GM19324 (cell line): ENCODE measurements around the gene HNRNPK.

Experiments
- ATAC-seq: cut with Tn5 transposase; IDR thresholded peaks from one replicate; pipeline ENCODE4 v1.9.1; 2021; ENCODE audit warnings: mild to moderate bottlenecking, moderate library complexity; ENCODE audit not compliant: unreplicated experiment, low FRiP score

The HNRNPK gene

GRCh38 chr9:83979812-83980394 lies at the start of gene HNRNPK:
HNRNPK (minus strand) TSS chr9:83980215; CDS start chr9:83978252, 1,963 bp downstream.
- peak; percentile 92 for ATAC-seq

DNA sequence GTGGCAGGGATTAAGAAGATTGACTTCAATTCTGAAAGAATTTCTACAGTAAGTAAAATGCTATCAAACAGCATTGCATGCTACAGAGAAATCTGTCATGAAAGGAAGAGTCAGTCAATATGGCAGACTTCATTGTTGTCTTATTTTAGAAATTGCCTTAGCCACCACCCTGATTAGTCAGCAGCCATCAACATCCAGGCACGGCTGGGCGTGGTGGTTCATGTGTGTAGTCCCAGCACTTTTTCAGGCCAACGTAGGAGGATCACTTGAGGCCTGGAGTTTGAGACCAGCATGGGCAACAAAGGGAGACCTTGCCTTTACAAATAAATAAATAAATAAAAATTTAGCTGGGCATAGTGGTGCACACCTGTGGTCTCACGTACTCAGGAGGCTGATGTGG lies 47.2 kb upstream of the HNRNPK start:
- ATAC-seq: no peak

DNA sequence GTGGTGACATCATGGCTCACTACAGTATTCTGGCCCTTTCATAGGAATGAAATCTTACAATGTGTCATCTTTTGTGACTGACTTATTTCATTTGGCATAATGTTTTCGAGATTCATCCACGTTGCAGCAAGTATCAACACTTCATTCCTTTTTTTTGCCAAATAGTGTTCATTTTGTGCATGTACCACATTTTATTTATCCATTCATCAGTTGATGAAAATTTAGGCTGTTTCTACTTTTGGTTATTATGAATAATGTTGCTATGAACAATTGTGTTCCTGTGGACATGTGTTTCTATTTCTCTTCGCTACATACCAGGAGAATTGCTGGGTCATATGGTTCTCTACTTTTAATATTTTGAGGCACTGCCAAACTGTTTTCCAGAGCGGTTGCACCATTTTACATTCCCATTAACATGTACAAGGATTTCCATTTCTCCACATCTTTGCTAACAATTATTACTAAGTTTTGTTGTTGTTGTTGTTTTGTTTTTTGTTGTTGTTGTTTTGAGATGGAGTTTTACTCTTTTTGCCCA lies 44.1 kb upstream of the HNRNPK start:
- ATAC-seq: no peak

- ATAC-seq: no peak
These were observed 27.6 kb upstream of the HNRNPK start for GRCh38 chr9:84007662-84008061.

GRCh38 chr9:84003246-84003645 lies 23.2 kb upstream of the HNRNPK start:
- no peak for ATAC-seq

DNA sequence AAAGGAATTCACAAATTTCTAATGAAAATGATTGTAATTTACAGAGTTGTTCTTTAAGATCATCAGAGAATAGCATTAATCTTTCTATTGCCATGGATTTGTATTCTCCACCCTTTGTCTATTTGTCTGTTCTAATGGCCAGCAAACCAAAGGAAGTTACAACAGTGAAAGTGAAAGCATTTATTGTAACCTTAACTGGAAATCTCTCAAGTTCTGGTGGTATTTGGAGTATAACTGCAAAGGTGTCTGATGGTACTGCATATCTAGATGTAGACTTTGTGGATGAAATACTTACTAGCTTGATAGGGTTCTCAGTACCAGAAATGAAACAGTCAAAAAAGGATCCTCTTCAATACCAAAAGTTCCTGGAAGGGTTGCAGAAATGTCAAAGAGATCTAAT lies 22.3 kb upstream of the HNRNPK start:
- no peak for ATAC-seq

DNA sequence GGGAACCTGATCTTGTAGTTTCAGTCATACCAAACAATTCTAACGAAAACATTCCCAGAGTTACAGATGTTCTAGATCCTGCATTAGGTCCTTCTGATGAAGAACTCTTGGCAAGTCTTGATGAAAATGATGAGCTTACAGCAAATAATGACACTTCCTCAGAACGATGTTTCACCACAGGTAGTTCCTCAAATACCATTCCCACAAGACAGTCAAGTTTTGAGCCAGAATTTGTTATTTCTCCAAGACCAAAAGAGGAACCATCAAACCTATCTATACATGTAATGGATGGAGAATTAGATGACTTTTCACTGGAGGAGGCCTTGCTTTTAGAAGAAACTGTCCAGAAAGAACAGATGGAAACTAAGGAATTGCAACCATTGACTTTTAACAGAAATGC lies 21.6 kb upstream of the HNRNPK start:
- ATAC-seq: no peak

DNA sequence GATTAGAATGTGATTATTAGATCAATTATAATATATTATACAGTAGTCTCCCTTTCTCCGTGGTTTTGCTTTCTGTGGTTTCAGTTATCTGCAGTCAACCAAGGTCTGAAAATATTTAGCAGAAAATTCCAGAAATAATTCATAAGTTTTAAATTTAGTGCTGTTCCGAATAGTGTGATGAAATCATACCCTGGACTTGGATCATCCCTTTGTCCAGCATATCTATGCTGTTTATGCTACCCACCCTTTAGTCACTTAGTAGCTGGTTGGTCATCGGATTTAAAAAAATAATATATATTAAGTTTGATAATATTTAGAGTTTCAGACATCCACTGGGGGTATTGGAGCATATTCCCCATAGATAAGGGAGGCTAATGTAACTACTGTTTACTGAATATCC lies 20.2 kb upstream of the HNRNPK start:
- ATAC-seq: no peak

DNA sequence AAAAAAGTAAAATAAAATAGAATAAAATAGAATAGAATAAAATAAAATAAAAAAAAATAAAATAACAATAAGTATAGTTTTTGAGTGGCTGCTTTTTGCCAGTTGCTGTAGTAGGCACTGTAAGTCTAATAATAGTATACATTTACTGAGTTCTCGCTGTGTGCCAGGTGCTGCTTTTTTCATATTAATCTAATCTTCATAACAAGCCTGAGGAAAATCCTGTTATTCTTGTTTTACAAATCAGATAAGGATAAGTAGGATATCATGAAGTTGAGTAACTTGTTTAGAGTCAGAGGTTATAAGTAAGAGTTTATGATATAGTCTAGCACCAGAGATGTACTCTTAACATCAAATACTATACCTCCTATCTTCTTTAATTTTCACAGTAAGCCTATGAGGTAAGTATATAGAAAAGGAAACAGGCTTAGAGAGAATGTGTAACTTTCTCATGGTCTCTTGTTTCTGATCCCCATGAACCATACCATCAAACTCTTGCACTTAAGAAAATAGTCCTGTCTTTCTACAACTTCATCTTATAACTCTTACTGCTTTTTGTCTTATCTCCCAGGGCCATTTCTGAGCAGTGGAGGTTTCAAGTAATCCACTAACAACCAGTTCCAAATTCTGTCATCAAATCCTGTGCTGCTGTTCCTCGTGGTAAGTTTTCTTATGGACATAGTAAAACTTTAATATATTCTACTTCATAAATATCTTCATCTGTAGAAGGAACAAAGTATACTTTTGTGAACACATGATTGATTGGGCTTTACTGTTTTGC lies 19.3 kb upstream of the HNRNPK start:
- no peak for ATAC-seq

GRCh38 chr9:83996126-83996525 lies 16.1 kb upstream of the HNRNPK start:
- ATAC-seq: no peak

GRCh38 chr9:83992901-83993300 lies 12.9 kb upstream of the HNRNPK start:
- no peak for ATAC-seq

GRCh38 chr9:83992407-83992806 lies 12.4 kb upstream of the HNRNPK start:
- ATAC-seq: no peak

DNA sequence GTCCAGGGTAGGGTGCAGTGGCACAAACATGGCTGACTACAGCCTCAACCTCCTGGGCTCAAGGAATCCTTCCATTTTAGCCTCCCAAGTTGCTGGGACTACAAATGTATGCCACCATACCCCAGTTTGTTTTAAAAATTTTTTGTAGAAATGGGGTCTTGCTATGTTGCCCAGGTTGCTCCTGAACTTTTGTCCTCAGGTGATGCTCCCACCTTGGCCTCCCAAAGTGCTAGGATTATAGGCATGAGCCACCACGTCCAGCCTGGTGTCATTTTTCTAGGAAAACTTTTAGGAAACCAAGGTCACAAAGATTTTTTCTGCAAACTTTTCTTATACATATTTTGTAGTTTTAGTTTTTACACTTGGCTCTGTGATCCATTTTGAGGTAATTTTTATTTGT lies 11.3 kb upstream of the HNRNPK start:
- no peak for ATAC-seq

- no peak for ATAC-seq
These were observed 8.4 kb upstream of the HNRNPK start for GRCh38 chr9:83988411-83988810.

- no peak for ATAC-seq
These were observed 7.4 kb upstream of the HNRNPK start for GRCh38 chr9:83987402-83987791.

DNA sequence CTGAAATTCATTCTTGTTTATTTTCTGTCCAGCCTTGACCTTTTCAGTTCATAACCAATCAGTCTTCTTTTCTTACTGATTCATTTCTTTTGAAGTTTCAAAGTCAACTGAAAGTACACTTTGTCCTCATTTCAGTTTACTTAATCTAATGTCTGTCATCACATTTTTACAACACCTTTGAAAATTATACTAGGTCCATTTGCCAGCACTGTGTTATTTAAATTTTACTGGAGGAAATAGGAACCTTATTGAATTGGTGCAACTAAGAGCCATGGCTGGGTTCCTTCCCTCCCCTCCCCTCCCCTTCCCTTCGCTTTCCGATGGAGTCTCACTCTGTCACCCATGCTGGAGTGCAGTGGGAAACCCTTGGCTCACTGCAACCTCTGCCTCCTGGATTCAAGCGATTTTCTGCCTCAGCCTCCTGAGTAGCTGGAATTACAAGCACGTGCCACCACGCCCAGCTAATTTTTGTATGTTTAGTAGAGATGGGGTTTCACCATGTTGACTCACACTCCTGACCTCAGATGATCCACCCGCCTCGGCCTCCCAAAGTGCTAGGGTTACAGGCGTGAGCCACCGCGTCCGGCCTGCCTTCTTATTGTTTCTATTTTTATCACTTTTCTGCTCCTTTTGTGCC lies 6.9 kb upstream of the HNRNPK start:
- ATAC-seq: no peak

GRCh38 chr9:83986195-83986594 lies 6.2 kb upstream of the HNRNPK start:
- ATAC-seq: no peak

DNA sequence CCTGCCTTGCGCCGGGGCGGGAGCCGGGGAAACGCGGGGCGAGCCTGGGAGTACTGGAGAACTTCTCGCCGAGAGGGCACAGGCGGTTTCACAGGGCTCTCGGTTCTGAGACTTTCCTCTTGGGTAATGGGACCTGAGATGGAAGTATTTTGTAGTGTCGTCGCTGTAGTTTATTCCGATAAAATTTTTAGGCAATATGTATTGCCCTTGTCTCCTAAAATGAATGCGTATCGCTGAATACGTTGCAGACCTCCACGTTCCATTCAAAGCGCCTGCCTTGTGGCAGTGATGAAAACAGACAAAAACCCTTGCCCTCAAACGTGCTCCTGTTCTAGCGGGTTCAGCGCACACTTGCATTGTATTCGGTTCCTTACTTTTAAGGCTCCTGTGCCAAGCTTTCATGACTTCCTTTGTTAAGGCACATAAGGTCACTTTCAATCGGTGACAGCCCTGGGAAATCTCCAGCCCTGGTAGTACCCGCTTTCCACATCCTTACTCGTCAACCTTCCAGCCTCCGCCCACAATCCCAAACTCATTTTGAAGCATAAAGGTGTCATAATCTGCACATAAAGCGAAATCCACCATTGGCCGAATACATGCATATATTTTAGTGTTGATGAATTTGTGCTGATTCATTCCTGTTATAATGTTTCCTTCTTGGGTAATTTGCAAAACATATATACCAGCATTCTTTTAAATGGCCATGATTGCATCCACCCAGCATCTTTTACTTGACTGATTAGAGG lies 1.3 kb upstream of the HNRNPK start:
- ATAC-seq: no peak

DNA sequence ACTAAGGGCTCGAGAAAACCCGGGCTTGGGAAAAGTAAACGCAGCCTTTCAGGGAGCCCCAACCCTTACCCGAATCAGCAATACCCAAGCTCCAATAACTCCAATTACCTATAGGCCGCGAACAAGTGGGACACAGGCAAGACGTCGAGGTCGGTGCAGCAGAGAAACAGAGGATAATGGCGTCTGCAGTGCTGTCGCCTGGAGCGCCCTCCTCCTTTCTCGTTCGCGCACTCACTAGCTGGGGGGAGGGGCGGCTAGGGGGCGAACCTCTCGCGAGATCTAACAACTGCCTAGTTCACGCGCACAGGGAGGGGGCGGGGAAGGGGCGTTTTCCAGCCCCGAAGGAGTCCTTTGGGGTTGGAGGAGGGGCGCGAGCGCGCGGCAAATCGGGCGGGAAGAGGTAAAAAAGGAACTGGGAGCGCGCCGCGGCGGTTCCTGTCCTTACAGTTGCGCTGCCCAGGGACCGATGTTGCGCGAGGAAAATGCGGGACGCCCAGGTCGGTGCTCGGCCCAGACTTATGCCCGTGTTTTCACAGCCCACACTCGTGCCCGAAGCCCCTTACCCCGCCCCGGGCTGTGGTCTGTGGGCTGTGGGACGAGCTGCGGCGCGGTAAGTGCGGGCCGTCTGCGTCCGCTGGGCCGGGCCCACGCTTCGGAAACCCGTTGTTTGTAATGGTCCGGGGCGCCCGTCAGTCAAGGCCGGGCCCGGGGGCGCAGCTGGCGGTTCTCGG lies 545 bp upstream of the HNRNPK start, which contains the start of gene RMI1:
TSS of gene RMI1 (plus strand) at position 411 of the 731 bp plus-strand sequence. CDS start 20,182 bp downstream, outside the sequence.
- ATAC-seq: peak; percentile 75
